MM.1S (cell line): Measurements from ENCODE around the gene CR1L.
"Not testable (repeated sequence)": the region's sequence is repeated elsewhere in the genome, so short reads cannot be mapped to it uniquely, and the experiment has no call there.

Source experiments
- DNase-seq: peaks from one replicate; pipeline ENCODE4 v3.0.0-alpha.2; 2015
- H2AFZ ChIP-seq: fragments of 300-600 bp; sonication (generic); 2 replicates; pipeline ENCODE4 v1.6.0; 2016; ENCODE audit warnings: antibody characterized with exemption, low read length
- H3F3A ChIP-seq: fragments of 300-600 bp; sonication (generic); 2 replicates; pipeline ENCODE4 v1.6.1; 2016; ENCODE audit warnings: mild to moderate bottlenecking, antibody characterized with exemption, low read length, moderate library complexity, mixed read lengths; ENCODE audit not compliant: insufficient read depth
- H3K27ac ChIP-seq: fragments of 300-600 bp; sonication (generic); 2 replicates; pipeline ENCODE4 v1.5.1; 2016; ENCODE audit warnings: mild to moderate bottlenecking, low read length
- H3K27me3 ChIP-seq: fragments of 300-600 bp; sonication (generic); replicated peaks from 2 replicates; pipeline ENCODE4 v1.6.0; 2016; ENCODE audit warnings: low read length; ENCODE audit not compliant: insufficient read depth
- H3K36me3 ChIP-seq: fragments of 300-600 bp; sonication (generic); replicated peaks from 2 replicates; pipeline ENCODE4 v1.6.1; 2016; ENCODE audit warnings: mild to moderate bottlenecking, low read length, mixed read lengths; ENCODE audit not compliant: insufficient read depth
- H3K4me1 ChIP-seq: fragments of 300-600 bp; sonication (generic); 2 replicates; pipeline ENCODE4 v1.6.1; 2016; ENCODE audit warnings: low read length, mixed read lengths
- H3K4me2 ChIP-seq: fragments of 300-600 bp; sonication (generic); 2 replicates; pipeline ENCODE4 v1.6.0; 2016; ENCODE audit warnings: low read depth, low read length
- H3K4me3 ChIP-seq: fragments of 300-600 bp; sonication (generic); 2 replicates; pipeline ENCODE4 v1.5.1; 2016; ENCODE audit warnings: low read length, mixed read lengths
- H3K79me2 ChIP-seq: fragments of 300-600 bp; sonication (generic); 2 replicates; pipeline ENCODE4 v1.6.1; 2016; ENCODE audit warnings: mixed run types, low read length, mixed read lengths
- H3K9ac ChIP-seq: fragments of 300-600 bp; sonication (generic); 2 replicates; pipeline ENCODE4 v1.6.1; 2016; ENCODE audit warnings: low read length, mixed read lengths
- H3K9me2 ChIP-seq: fragments of 300-600 bp; sonication (generic); replicated peaks from 2 replicates; pipeline ENCODE4 v1.6.1; 2016; ENCODE audit warnings: mild to moderate bottlenecking, low read length, mixed read lengths; ENCODE audit not compliant: insufficient read depth
- H3K9me3 ChIP-seq: fragments of 300-600 bp; sonication (generic); replicated peaks from 2 replicates; pipeline ENCODE4 v1.6.1; 2016; ENCODE audit warnings: mild to moderate bottlenecking, low read length, mixed read lengths; ENCODE audit not compliant: insufficient read depth
- H4K20me1 ChIP-seq: fragments of 300-600 bp; sonication (generic); 2 replicates; pipeline ENCODE4 v1.6.1; 2016; ENCODE audit warnings: mild to moderate bottlenecking, low read length, moderate library complexity, mixed read lengths; ENCODE audit not compliant: insufficient read depth
- EZH2 ChIP-seq: fragments of 300-600 bp; sonication (generic); optimal IDR thresholded peaks from 2 replicates; pipeline ENCODE3; 2017; ENCODE audit warnings: low read depth, mild to moderate bottlenecking, antibody characterized with exemption, low read length, mixed read lengths
- EZH2phosphoT487 ChIP-seq: fragments of 300-600 bp; sonication (generic); IDR thresholded peaks from 2 replicates; pipeline ENCODE4 v1.6.1; 2018; ENCODE audit warnings: antibody characterized with exemption, low read length
- TF ChIP-seq, protein P1 (sequence below): fragments of 300-600 bp; sonication (generic); IDR thresholded peaks from 2 replicates; pipeline ENCODE4 v1.5.1; 2016; ENCODE audit warnings: antibody characterized with exemption, low read length, mixed read lengths

CR1L gene

DNA sequence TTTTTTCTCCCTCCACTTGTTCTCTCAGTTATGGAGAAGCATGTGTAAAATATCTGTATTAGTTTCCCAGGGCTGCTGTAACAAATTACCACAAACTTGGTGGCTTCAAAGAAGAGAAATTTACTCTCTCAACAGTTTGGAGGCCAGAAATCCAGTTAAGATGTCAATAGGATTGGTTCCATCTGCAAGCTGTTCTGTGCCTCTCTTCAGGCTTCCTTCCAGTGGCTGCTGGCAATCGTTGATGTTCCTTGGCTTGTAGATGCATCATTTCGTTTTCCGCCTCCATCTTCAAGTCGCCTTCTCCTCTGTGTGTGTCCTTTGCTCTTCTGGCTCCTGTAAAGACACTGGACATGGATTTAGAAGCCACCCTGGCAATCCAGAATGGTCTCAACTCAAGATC lies 45.6 kb downstream of the CR1L start:
- not testable (repeated sequence) for H3K27ac ChIP-seq, H4K20me1 ChIP-seq, H3K27me3 ChIP-seq, H3F3A ChIP-seq, H3K4me3 ChIP-seq, H3K9me2 ChIP-seq, DNase-seq, H3K4me2 ChIP-seq, H3K9me3 ChIP-seq, H3K79me2 ChIP-seq, H3K9ac ChIP-seq, H3K4me1 ChIP-seq, H2AFZ ChIP-seq, H3K36me3 ChIP-seq

DNA sequence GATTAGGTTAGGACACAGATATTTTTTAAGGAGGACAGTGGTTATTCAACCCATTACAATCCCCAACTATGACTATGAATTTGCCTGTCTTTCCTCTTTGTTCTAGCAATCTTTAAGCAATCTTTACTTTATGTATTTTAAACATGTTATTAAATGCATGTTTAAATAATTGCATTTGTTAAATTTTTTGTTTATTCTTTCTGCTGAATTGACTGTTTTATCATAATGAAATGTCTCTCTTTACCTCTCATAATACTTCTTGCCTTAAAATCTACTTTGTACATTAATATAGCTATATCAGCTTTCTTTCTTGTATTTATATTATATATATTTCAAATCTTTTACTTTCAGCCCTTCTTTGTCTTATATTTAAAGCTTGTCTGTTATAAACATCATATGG lies 46.1 kb downstream of the CR1L start:
- no peak overlapping the region for H2AFZ ChIP-seq
- no peak for DNase-seq
- no peak overlapping the region for H3K9ac ChIP-seq
- no peak overlapping the region for H3K4me2 ChIP-seq
- no peaks in the 10 kb centered on the region for H3F3A ChIP-seq
- TF ChIP-seq EZH2phosphoT487 (no peak), EZH2 (no peak)
- TF ChIP-seq, protein P1, sequence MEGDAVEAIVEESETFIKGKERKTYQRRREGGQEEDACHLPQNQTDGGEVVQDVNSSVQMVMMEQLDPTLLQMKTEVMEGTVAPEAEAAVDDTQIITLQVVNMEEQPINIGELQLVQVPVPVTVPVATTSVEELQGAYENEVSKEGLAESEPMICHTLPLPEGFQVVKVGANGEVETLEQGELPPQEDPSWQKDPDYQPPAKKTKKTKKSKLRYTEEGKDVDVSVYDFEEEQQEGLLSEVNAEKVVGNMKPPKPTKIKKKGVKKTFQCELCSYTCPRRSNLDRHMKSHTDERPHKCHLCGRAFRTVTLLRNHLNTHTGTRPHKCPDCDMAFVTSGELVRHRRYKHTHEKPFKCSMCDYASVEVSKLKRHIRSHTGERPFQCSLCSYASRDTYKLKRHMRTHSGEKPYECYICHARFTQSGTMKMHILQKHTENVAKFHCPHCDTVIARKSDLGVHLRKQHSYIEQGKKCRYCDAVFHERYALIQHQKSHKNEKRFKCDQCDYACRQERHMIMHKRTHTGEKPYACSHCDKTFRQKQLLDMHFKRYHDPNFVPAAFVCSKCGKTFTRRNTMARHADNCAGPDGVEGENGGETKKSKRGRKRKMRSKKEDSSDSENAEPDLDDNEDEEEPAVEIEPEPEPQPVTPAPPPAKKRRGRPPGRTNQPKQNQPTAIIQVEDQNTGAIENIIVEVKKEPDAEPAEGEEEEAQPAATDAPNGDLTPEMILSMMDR = no peak
- H3K9me2 ChIP-seq = no peaks in the 10 kb centered on the region
- no peak overlapping the region for H3K27ac ChIP-seq
- no peak overlapping the region for H3K4me3 ChIP-seq
- H3K36me3 ChIP-seq = no peaks in the 10 kb centered on the region
- H3K4me1 ChIP-seq = no peaks in the 10 kb centered on the region
- H3K27me3 ChIP-seq = no peaks in the 10 kb centered on the region
- no peaks in the 10 kb centered on the region for H3K79me2 ChIP-seq
- H3K9me3 ChIP-seq = no peaks in the 10 kb centered on the region
- no peaks in the 10 kb centered on the region for H4K20me1 ChIP-seq

GRCh38 chr1:207691841-207692240 lies 46.9 kb downstream of the CR1L start:
- Histone ChIP-seq H3K36me3 (no peaks in the 10 kb centered on the region), H3K9ac (no peak overlapping the region), H3K4me1 (no peaks in the 10 kb centered on the region), H3F3A (no peaks in the 10 kb centered on the region), H3K4me2 (no peak overlapping the region), H3K4me3 (no peak overlapping the region), H3K27me3 (no peaks in the 10 kb centered on the region), H4K20me1 (no peaks in the 10 kb centered on the region), H2AFZ (no peak overlapping the region), H3K27ac (no peak overlapping the region), H3K9me2 (no peaks in the 10 kb centered on the region), H3K79me2 (no peaks in the 10 kb centered on the region), H3K9me3 (no peaks in the 10 kb centered on the region)
- DNase-seq = no peak
- TF ChIP-seq, protein P1 = no peak
- no peak for TF ChIP-seq EZH2
- TF ChIP-seq EZH2phosphoT487 = no peak

DNA sequence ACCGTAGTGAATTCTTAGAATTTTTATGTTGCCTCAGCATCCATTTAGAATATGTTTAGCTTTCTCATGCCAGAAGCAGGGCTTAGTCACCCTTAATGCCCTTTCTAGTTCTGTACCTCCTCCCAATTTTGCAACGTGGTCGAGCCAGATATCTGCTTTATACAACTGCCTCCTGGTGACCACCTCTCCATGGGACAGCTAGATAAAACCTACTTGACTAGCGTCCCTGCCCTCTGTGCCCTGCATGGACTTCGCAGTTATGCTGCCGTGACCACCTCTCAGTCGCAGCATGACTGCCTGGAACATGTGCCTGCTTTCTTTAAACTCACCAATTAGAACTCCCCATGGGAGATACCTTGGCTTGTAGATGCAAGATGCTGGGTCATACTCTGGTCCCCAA lies 47.4 kb downstream of the CR1L start:
- not testable (repeated sequence) for H3K4me2 ChIP-seq, H4K20me1 ChIP-seq, H3K27me3 ChIP-seq, H3K79me2 ChIP-seq, H3K4me3 ChIP-seq, H3K27ac ChIP-seq, H2AFZ ChIP-seq, H3K4me1 ChIP-seq, H3K9me3 ChIP-seq, DNase-seq, H3K36me3 ChIP-seq, H3F3A ChIP-seq, H3K9ac ChIP-seq, H3K9me2 ChIP-seq
